SH-SY5Y (cell line): ENCODE measurements around the gene TMEM187.

Source experiments
- GATA2 ChIP-seq: IDR thresholded peaks from 2 replicates; pipeline ENCODE4 v1.6.1; 2011; ENCODE audit warnings: mild to moderate bottlenecking, low read depth, low read length
- GATA3 ChIP-seq: IDR thresholded peaks from 2 replicates; pipeline ENCODE4 v1.6.1; 2011; ENCODE audit warnings: low read depth, mild to moderate bottlenecking, low read length, moderate library complexity

The TMEM187 gene

GRCh38 chrX:154030266-154030665, 57.7 kb downstream of the TMEM187 start:
- TF ChIP-seq GATA3 (no peak), GATA2 (no peak)

GRCh38 chrX:154030715-154031305, 58.3 kb downstream of the TMEM187 start:
- no peak for TF ChIP-seq GATA3
- no peak for TF ChIP-seq GATA2

GRCh38 chrX:154032160-154032559, 59.6 kb downstream of the TMEM187 start:
- TF ChIP-seq GATA2 (no peak), GATA3 (no peak)

- TF ChIP-seq GATA2 (no peak), GATA3 (no peak)
Measured at GRCh38 chrX:154032653-154033052, 60.1 kb downstream of the TMEM187 start.
